Measurements from ENCODE around the gene CMKLR1. TPM values are rescaled to one million over a fixed set of nuclear protein-coding genes. Genes with fewer than 3 reads are reported as not detected.

CMKLR1 gene
- total RNA-seq, 1 experiment from 2014 or later: 0.15 TPM

DNA sequence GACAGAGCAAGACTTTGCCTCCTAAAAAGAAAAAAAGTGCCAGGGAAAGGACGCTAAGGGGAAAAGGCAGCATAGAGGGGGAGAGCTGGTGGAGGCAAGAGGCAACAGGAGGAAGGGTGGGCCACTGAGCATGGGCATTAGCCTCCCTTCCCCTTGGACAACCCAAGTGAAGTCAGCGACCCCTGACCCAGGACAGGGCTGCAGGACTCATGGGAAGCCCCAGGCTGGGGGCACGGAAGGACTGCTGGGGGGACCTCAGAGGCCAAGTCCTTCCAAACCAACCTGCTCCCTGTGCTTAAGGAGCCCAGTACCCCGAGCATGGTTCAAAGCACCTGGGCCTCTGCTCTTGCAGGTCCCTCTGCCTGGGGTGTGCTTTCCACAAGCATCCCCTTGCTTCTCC, 27.5 kb downstream of the CMKLR1 start:
- Histone ChIP-seq H4K20me1 (ENCODE audit: insufficient read depth) (no peaks in the 10 kb centered on the region), H3K4me2 (ENCODE audit: low read length) (no peak overlapping the region), H3K9ac (ENCODE audit: low read length) (no peak overlapping the region), H3K4me3 (replicated peaks in 1 of 2; ENCODE audit: low read depth in 1 of 2, low read length in 2 of 2) (no peak overlapping the region), H3K36me3 (ENCODE audit: control insufficient read depth in 1 of 2, insufficient read depth in 2 of 2, low read length in 2 of 2) (no peaks in the 10 kb centered on the region), H3K9me3 (ENCODE audit: control insufficient read depth in 1 of 2, insufficient read depth in 1 of 2, low read depth in 1 of 2, low read length in 2 of 2) (no peaks in the 10 kb centered on the region), H3K9me2 (ENCODE audit: insufficient read depth) (no peaks in the 10 kb centered on the region), H3K79me2 (ENCODE audit: insufficient read depth, low read length) (no peaks in the 10 kb centered on the region), H3K4me1 (ENCODE audit: control insufficient read depth in 1 of 2, insufficient read depth in 2 of 2, low read length in 2 of 2) (no peaks in the 10 kb centered on the region), H3K27me3 (ENCODE audit: insufficient read depth, low read length) (peaks cover 9% of the 10 kb centered on the region; the same call in 1 of the 2 replicates), H3K27ac (ENCODE audit: low read depth, low read length) (no peak overlapping the region), H2AFZ (ENCODE audit: low read depth, low read length, poor library complexity, severe bottlenecking) (no peak overlapping the region)
- CTCF ChIA-PET: no interaction called here
- RAD21 ChIA-PET (ENCODE audit: low non-redundant PET in 1 of 2, low total read pairs in 2 of 2, uncharacterized antibody in 2 of 2, unreplicated experiment in 2 of 2): no interaction called here
- POLR2A ChIA-PET: no interaction called here
- ATAC-seq (no peak), DNase-seq (ENCODE audit: low read depth, low spot score) (no peak)
- no TSS peak for BruUV-seq (replicated peaks)
- TF ChIP-seq ZFX (IDR thresholded peaks at IDR 0.05) (no peak), SP1 (IDR thresholded peaks at IDR 0.05; ENCODE audit: low read depth) (no peak), JUND (IDR thresholded peaks at IDR 0.05) (no peak), YY1 (IDR thresholded peaks at IDR 0.05; ENCODE audit: extremely low read depth, insufficient replicate concordance, low read depth, low read length) (no peak), ZNF274 (IDR thresholded peaks at IDR 0.05; ENCODE audit: low read depth, low read length) (no peak), SIN3A (IDR thresholded peaks at IDR 0.05; ENCODE audit: low read depth) (no peak), SRF (IDR thresholded peaks at IDR 0.05; ENCODE audit: low read depth) (no peak), RAD21 (IDR thresholded peaks at IDR 0.05; ENCODE audit: low read depth) (no peak), POLR2AphosphoS5 (IDR thresholded peaks at IDR 0.05; ENCODE audit: low read depth, low read length) (no peak), CBX3 (IDR thresholded peaks at IDR 0.05; ENCODE audit: low read depth) (no peak), TCF7L2 (IDR thresholded peaks at IDR 0.05; ENCODE audit: borderline replicate concordance, extremely low read depth, insufficient read depth, insufficient read length) (no peak), EZH2 (IDR thresholded peaks at IDR 0.05) (no peak), POLR2A (IDR thresholded peaks at IDR 0.05; ENCODE audit: borderline replicate concordance, extremely low read depth, insufficient read depth, insufficient read length) (no peak)
- TF ChIP-seq, protein P1, sequence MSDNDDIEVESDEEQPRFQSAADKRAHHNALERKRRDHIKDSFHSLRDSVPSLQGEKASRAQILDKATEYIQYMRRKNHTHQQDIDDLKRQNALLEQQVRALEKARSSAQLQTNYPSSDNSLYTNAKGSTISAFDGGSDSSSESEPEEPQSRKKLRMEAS (IDR thresholded peaks at IDR 0.05): no peak
- TF ChIP-seq, protein P2, sequence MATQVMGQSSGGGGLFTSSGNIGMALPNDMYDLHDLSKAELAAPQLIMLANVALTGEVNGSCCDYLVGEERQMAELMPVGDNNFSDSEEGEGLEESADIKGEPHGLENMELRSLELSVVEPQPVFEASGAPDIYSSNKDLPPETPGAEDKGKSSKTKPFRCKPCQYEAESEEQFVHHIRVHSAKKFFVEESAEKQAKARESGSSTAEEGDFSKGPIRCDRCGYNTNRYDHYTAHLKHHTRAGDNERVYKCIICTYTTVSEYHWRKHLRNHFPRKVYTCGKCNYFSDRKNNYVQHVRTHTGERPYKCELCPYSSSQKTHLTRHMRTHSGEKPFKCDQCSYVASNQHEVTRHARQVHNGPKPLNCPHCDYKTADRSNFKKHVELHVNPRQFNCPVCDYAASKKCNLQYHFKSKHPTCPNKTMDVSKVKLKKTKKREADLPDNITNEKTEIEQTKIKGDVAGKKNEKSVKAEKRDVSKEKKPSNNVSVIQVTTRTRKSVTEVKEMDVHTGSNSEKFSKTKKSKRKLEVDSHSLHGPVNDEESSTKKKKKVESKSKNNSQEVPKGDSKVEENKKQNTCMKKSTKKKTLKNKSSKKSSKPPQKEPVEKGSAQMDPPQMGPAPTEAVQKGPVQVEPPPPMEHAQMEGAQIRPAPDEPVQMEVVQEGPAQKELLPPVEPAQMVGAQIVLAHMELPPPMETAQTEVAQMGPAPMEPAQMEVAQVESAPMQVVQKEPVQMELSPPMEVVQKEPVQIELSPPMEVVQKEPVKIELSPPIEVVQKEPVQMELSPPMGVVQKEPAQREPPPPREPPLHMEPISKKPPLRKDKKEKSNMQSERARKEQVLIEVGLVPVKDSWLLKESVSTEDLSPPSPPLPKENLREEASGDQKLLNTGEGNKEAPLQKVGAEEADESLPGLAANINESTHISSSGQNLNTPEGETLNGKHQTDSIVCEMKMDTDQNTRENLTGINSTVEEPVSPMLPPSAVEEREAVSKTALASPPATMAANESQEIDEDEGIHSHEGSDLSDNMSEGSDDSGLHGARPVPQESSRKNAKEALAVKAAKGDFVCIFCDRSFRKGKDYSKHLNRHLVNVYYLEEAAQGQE (IDR thresholded peaks at IDR 0.05; ENCODE audit: low read depth): no peak
- intact Hi-C loops (cut with micrococcal nuclease): no loop called here
